ENCODE results near the gene KIF2A. TPM values are rescaled to one million over a fixed set of nuclear protein-coding genes. Genes with fewer than 3 reads are reported as not detected.

The KIF2A gene
- total and polyA plus RNA-seq, 2 of the 13 experiments (the other 11 are each of a cell fraction or from before 2014, with no cell fraction given): 8.5 to 19.2 TPM

- TF ChIP-seq ZNF232 (CRISPR knock-in tag; IDR thresholded peaks at IDR 0.05; ENCODE audit: borderline replicate concordance) (no peak), CEBPB (IDR thresholded peaks at IDR 0.05; ENCODE audit: borderline replicate concordance, low read depth, low read length) (0 out of 2 replicates have a peak, but pooled peaks have one; percentile 13), FOXP1 (IDR thresholded peaks at IDR 0.05) (no peak), FOXP1 (CRISPR knock-in tag; IDR thresholded peaks at IDR 0.05) (0 out of 2 replicates have a peak, but pooled peaks have one; percentile 14), ZNF607 (CRISPR knock-in tag; IDR thresholded peaks at IDR 0.05; ENCODE audit: borderline replicate concordance) (no peak)
These were observed 2.4 kb downstream of the KIF2A start (continued) for GRCh38 chr5:62308439-62308838.

- H4K20me1 ChIP-seq (ENCODE audit: insufficient read depth, low read length): peaks cover 10% of the 10 kb centered on the region; the same call in 1 of the 2 replicates
- DNase-seq (ENCODE audit: low spot score): no peak
- TF ChIP-seq FOXM1 (CRISPR knock-in tag; IDR thresholded peaks at IDR 0.05) (no peak), ZNF839 (CRISPR knock-in tag; IDR thresholded peaks at IDR 0.05; ENCODE audit: borderline replicate concordance) (no peak), ZNF569 (CRISPR knock-in tag; IDR thresholded peaks at IDR 0.05; ENCODE audit: borderline replicate concordance) (no peak), NFE2L1 (CRISPR knock-in tag; IDR thresholded peaks at IDR 0.05; ENCODE audit: borderline replicate concordance) (no peak), ZSCAN22 (CRISPR knock-in tag; IDR thresholded peaks at IDR 0.05) (no peak), DMTF1 (CRISPR knock-in tag; IDR thresholded peaks at IDR 0.05) (no peak), NCOA5 (CRISPR knock-in tag; IDR thresholded peaks at IDR 0.05) (no peak), USF2 (IDR thresholded peaks at IDR 0.05; ENCODE audit: low read depth, low read length) (no peak), USF2 (CRISPR knock-in tag; IDR thresholded peaks at IDR 0.05; ENCODE audit: borderline replicate concordance) (no peak), DR1 (CRISPR knock-in tag; IDR thresholded peaks at IDR 0.05) (no peak), ELF3 (CRISPR knock-in tag; IDR thresholded peaks at IDR 0.05) (no peak), ATM (IDR thresholded peaks at IDR 0.05; ENCODE audit: borderline replicate concordance) (no peak)
- in situ Hi-C loops (cut with HindIII; ENCODE audit: extremely low pct_ligation_motif_present, low pct_unique_long_range_greater_than_20kb) (no loop called here), intact Hi-C loops (cut with micrococcal nuclease; ENCODE audit: unreplicated experiment) (no loop called here)
- peaks cover 25% of the 10 kb centered on the region for H3K4me1 ChIP-seq (ENCODE audit: insufficient read depth, low read length)
- ATAC-seq: no peak
- no TSS peak for BruUV-seq (replicated peaks)
- POLR2A ChIA-PET: no interaction called here
- no peak overlapping the region for H3K27ac ChIP-seq (ENCODE audit: extremely low read length, insufficient read depth, low read length)
- FAIRE-seq: no peak
- H3K4me2 ChIP-seq (ENCODE audit: low read depth, low read length): no peak overlapping the region
- no peak overlapping the region for H2AFZ ChIP-seq (ENCODE audit: low read length)
- H3K9me3 ChIP-seq (ENCODE audit: low read length): no peaks in the 10 kb centered on the region
- H3K79me2 ChIP-seq (ENCODE audit: insufficient read depth, low read length): peaks cover 50% of the 10 kb centered on the region
- CTCF ChIA-PET (ENCODE audit: low intra/inter-chr PET ratio, low total read pairs): no interaction called here
- H3K4me3 ChIP-seq (replicated peaks in 1 of 3; ENCODE audit: insufficient read depth in 1 of 3, low read depth in 2 of 3, low read length in 3 of 3): no peak overlapping the region
- no peak overlapping the region for H3K9ac ChIP-seq (ENCODE audit: insufficient read depth, low read depth, low read length)
- H3K27me3 ChIP-seq (ENCODE audit: control insufficient read depth in 1 of 2, insufficient read depth in 2 of 2, low read length in 2 of 2): no peaks in the 10 kb centered on the region
- H3K36me3 ChIP-seq (replicated peaks in 1 of 2; ENCODE audit: control insufficient read depth in 1 of 2, insufficient read depth in 2 of 2, low read length in 2 of 2): no peaks in the 10 kb centered on the region
- 97% methylated on average over 4 of the region's 4 CpGs for whole genome bisulfite sequencing (ENCODE audit: low lambda C conversion rate)
These were observed 3.1 kb downstream of the KIF2A start for GRCh38 chr5:62309107-62309506.
